Muscle of leg (tissue), 11 donors: Measurements from ENCODE around the gene EXOG. TPM values are rescaled to one million over a fixed set of nuclear protein-coding genes. Genes with fewer than 3 reads are reported as not detected.

ENCODE experiments used
- DNase-seq: peaks from one replicate; pipeline ENCODE4 v3.0.0; 2013
- H3K27ac ChIP-seq: one replicate; pipeline ENCODE4 v1.5.1; 2013; ENCODE audit warnings: mild to moderate bottlenecking, low read length, control low read depth
- H3K27me3 ChIP-seq: one replicate; pipeline ENCODE4 v1.6.1; 2013; ENCODE audit warnings: low read length; ENCODE audit not compliant: control insufficient read depth, insufficient read depth
- H3K36me3 ChIP-seq: one replicate; pipeline ENCODE4 v1.6.1; 2013; ENCODE audit warnings: low read length; ENCODE audit not compliant: control insufficient read depth, insufficient read depth
- H3K4me1 ChIP-seq: one replicate; pipeline ENCODE4 v1.6.1; 2013; ENCODE audit warnings: low read length; ENCODE audit not compliant: control insufficient read depth, insufficient read depth
- H3K4me3 ChIP-seq: one replicate; pipeline ENCODE4 v1.5.1; 2013; ENCODE audit warnings: low read length, control low read depth
- H3K9me3 ChIP-seq: replicated peaks from 2 replicates; pipeline ENCODE4 v1.6.1; 2013; ENCODE audit warnings: low read depth, low read length; ENCODE audit not compliant: control insufficient read depth
- WGBS: methylation state at CpG from one replicate; pipeline ENCODE4 v1.1.5; 2013; ENCODE audit warnings: missing lambda C conversion rate; ENCODE audit not compliant: insufficient coverage; 5-methylcytosine and 5-hydroxymethylcytosine counted together
- polyA plus RNA-seq, 8 donors: library from polyadenylated mRNA; unstranded; fragments of 120-200 nt; gene quantifications; one replicate each; pipeline versions ENCODE4 v1.2.1 to v1.2.3, GENCODE V29; 2013; ENCODE audit warnings: inconsistent platforms in 1 of 8, low replicate concordance in 1 of 8; ENCODE audit not compliant: insufficient read length in 8 of 8, insufficient read depth in 1 of 8
- total RNA-seq: library from RNA; stranded (reverse); fragments of 120-200 nt; gene quantifications from one replicate; pipeline ENCODE4 v1.2.4, GENCODE V29; 2013

The EXOG gene
- total and polyA plus RNA-seq, 9 donors: 11.0 to 24.1 (median 15.6) TPM

GRCh38 chr3:38482951-38483350 is 13.2 kb upstream of the EXOG start:
- Histone ChIP-seq H3K9me3 (no peaks in the 10 kb centered on the region), H3K4me1 (no peaks in the 10 kb centered on the region), H3K36me3 (peaks cover 56% of the 10 kb centered on the region), H3K27ac (no peak overlapping the region), H3K4me3 (no peak overlapping the region), H3K27me3 (no peaks in the 10 kb centered on the region)
- DNase-seq: no peak
- 79% methylated on average over 8 of the region's 10 CpGs for WGBS

- H3K36me3 ChIP-seq: peaks cover 26% of the 10 kb centered on the region
- no peak overlapping the region for H3K4me3 ChIP-seq
- no CpG with 5 or more reads among the region's 3 CpGs for WGBS
- no peak for DNase-seq
- H3K27me3 ChIP-seq: no peaks in the 10 kb centered on the region
- H3K4me1 ChIP-seq: peaks cover 9% of the 10 kb centered on the region
- no peaks in the 10 kb centered on the region for H3K9me3 ChIP-seq
- H3K27ac ChIP-seq: no peak overlapping the region
These were observed 8.8 kb upstream of the EXOG start for GRCh38 chr3:38487323-38487722.

GRCh38 chr3:38488949-38489348 is 7.2 kb upstream of the EXOG start:
- no peaks in the 10 kb centered on the region for H3K9me3 ChIP-seq
- H3K4me3 ChIP-seq: no peak overlapping the region
- H3K27me3 ChIP-seq: no peaks in the 10 kb centered on the region
- peaks cover 13% of the 10 kb centered on the region for H3K4me1 ChIP-seq
- WGBS: no CpG with 5 or more reads among the region's 2 CpGs
- no peak for DNase-seq
- peaks cover 11% of the 10 kb centered on the region for H3K36me3 ChIP-seq
- no peak overlapping the region for H3K27ac ChIP-seq

GRCh38 chr3:38489766-38490165 is 6.4 kb upstream of the EXOG start:
- no peaks in the 10 kb centered on the region for H3K27me3 ChIP-seq
- H3K36me3 ChIP-seq: peaks cover 7% of the 10 kb centered on the region
- no peaks in the 10 kb centered on the region for H3K9me3 ChIP-seq
- WGBS: 100% methylated on average over 1 of the region's 2 CpGs
- H3K4me3 ChIP-seq: no peak overlapping the region
- peaks cover 13% of the 10 kb centered on the region for H3K4me1 ChIP-seq
- H3K27ac ChIP-seq: no peak overlapping the region
- DNase-seq: no peak

GRCh38 chr3:38490281-38491030 is 5.7 kb upstream of the EXOG start:
- Histone ChIP-seq H3K36me3 (peaks cover 7% of the 10 kb centered on the region), H3K27ac (peak overlapping the region; percentile 6), H3K4me3 (no peak overlapping the region), H3K4me1 (peaks cover 13% of the 10 kb centered on the region), H3K27me3 (no peaks in the 10 kb centered on the region), H3K9me3 (no peaks in the 10 kb centered on the region)
- 42% methylated on average over 4 of the region's 11 CpGs for WGBS
- DNase-seq: peak; percentile 76

GRCh38 chr3:38491215-38491614 is 4.9 kb upstream of the EXOG start:
- no peak for DNase-seq
- Histone ChIP-seq H3K36me3 (peaks cover 3% of the 10 kb centered on the region), H3K27ac (no peak overlapping the region), H3K4me3 (no peak overlapping the region), H3K27me3 (no peaks in the 10 kb centered on the region), H3K4me1 (peaks cover 13% of the 10 kb centered on the region), H3K9me3 (no peaks in the 10 kb centered on the region)
- 80% methylated on average over 2 of the region's 6 CpGs for WGBS

GRCh38 chr3:38493031-38493430 is 3.1 kb upstream of the EXOG start:
- H3K27me3 ChIP-seq: no peaks in the 10 kb centered on the region
- peaks cover 5% of the 10 kb centered on the region for H3K36me3 ChIP-seq
- peaks cover 15% of the 10 kb centered on the region for H3K4me1 ChIP-seq
- H3K4me3 ChIP-seq: no peak overlapping the region
- H3K9me3 ChIP-seq: no peaks in the 10 kb centered on the region
- no CpG with 5 or more reads among the region's 4 CpGs for WGBS
- H3K27ac ChIP-seq: no peak overlapping the region
- peak; percentile 74 for DNase-seq

GRCh38 chr3:38497031-38497430 is 891 bp downstream of the EXOG start:
- WGBS: no CpG with 5 or more reads among the region's 4 CpGs
- H3K36me3 ChIP-seq: peaks cover 14% of the 10 kb centered on the region
- peaks cover 9% of the 10 kb centered on the region for H3K4me1 ChIP-seq
- H3K27ac ChIP-seq: no peak overlapping the region
- peak overlapping the region; percentile 67 for H3K4me3 ChIP-seq
- DNase-seq: peak; percentile 21
- no peaks in the 10 kb centered on the region for H3K9me3 ChIP-seq
- no peaks in the 10 kb centered on the region for H3K27me3 ChIP-seq

GRCh38 chr3:38500688-38501417 is 4.7 kb downstream of the EXOG start:
- DNase-seq: no peak
- WGBS: no CpG with 5 or more reads among the region's 2 CpGs
- H3K27ac ChIP-seq: peak overlapping the region; percentile 9
- no peak overlapping the region for H3K4me3 ChIP-seq
- H3K9me3 ChIP-seq: no peaks in the 10 kb centered on the region
- peaks cover 18% of the 10 kb centered on the region for H3K36me3 ChIP-seq
- no peaks in the 10 kb centered on the region for H3K27me3 ChIP-seq
- H3K4me1 ChIP-seq: peaks cover 5% of the 10 kb centered on the region

GRCh38 chr3:38507120-38507519 is 11.0 kb downstream of the EXOG start:
- Histone ChIP-seq H3K27me3 (no peaks in the 10 kb centered on the region), H3K27ac (no peak overlapping the region), H3K4me1 (no peaks in the 10 kb centered on the region), H3K4me3 (no peak overlapping the region), H3K36me3 (peaks cover 12% of the 10 kb centered on the region), H3K9me3 (no peaks in the 10 kb centered on the region)
- DNase-seq: no peak
- WGBS: 83% methylated on average over 1 of the region's 2 CpGs
